22Rv1 (cell line): Measurements from ENCODE around the gene RAD51D.

Source experiments
- ZFX ChIP-seq: fragments of 450-650 bp; IDR thresholded peaks from 2 replicates; pipeline ENCODE4 v1.6.1; 2017; ENCODE audit warnings: antibody characterized with exemption, borderline replicate concordance
- TF ChIP-seq, protein P1 (sequence below): fragments of 450-650 bp; IDR thresholded peaks from 2 replicates; pipeline ENCODE4 v1.5.1; 2017; ENCODE audit warnings: mild to moderate bottlenecking

DNA sequence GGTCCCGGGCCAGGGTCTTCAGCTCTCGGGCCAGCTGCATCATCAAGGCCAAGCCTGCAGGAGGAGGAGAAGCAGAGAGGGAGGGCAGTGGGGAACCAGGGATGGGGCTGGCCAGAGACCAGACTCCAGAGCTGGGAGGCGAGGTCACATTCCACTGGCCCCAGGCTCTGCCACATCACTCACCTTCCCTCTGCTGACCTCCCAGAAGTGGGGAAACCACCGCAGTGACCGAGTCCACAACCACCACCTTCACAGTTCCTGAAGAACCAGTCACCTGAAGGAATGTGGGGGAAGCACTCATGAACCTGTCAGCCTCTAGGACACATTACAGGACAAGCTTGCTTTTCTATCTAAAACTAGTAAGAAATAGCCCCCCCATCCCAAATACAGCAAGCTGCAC is 16.4 kb downstream of the RAD51D start:
- TF ChIP-seq, protein P1, sequence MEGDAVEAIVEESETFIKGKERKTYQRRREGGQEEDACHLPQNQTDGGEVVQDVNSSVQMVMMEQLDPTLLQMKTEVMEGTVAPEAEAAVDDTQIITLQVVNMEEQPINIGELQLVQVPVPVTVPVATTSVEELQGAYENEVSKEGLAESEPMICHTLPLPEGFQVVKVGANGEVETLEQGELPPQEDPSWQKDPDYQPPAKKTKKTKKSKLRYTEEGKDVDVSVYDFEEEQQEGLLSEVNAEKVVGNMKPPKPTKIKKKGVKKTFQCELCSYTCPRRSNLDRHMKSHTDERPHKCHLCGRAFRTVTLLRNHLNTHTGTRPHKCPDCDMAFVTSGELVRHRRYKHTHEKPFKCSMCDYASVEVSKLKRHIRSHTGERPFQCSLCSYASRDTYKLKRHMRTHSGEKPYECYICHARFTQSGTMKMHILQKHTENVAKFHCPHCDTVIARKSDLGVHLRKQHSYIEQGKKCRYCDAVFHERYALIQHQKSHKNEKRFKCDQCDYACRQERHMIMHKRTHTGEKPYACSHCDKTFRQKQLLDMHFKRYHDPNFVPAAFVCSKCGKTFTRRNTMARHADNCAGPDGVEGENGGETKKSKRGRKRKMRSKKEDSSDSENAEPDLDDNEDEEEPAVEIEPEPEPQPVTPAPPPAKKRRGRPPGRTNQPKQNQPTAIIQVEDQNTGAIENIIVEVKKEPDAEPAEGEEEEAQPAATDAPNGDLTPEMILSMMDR = no peak
- no peak for TF ChIP-seq ZFX
